ENCODE measurements around the gene BMP2. TPM values are rescaled to one million over a fixed set of nuclear protein-coding genes. Genes with fewer than 3 reads are reported as not detected.

The BMP2 gene
- total RNA-seq, 1 experiment from 2014 or later, result 6.6 TPM

GRCh38 chr20:6792789-6793188 lies 25.3 kb downstream of the BMP2 start:
- Histone ChIP-seq H3K4me1 (ENCODE audit: insufficient read depth, low read length) (no peaks in the 10 kb centered on the region), H2BK15ac (ENCODE audit: low read depth, low read length) (no peak overlapping the region), H3K27ac (ENCODE audit: insufficient read length, low read depth, low read length) (no peak overlapping the region), H4K8ac (replicated peaks; ENCODE audit: insufficient read length, low read depth, low read length) (no peak overlapping the region), H3K27me3 (ENCODE audit: insufficient read depth, low read length) (no peaks in the 10 kb centered on the region), H4K20me1 (ENCODE audit: control insufficient read depth, insufficient read depth, insufficient read length) (no peaks in the 10 kb centered on the region), H3K56ac (ENCODE audit: insufficient read length, low read depth, low read length) (no peak overlapping the region), H2BK5ac (ENCODE audit: insufficient read length, low read length) (no peak overlapping the region), H3K18ac (ENCODE audit: insufficient read length, low read depth, low read length) (no peak overlapping the region), H2BK120ac (ENCODE audit: low read depth, low read length, poor library complexity, severe bottlenecking) (no peak overlapping the region), H3K79me1 (ENCODE audit: insufficient read depth, low read depth, low read length, poor library complexity, severe bottlenecking) (no peaks in the 10 kb centered on the region), H3K23ac (ENCODE audit: insufficient read length, low read depth, low read length) (no peak overlapping the region), H3T11ph (ENCODE audit: low read length) (no peak overlapping the region), H3K9ac (ENCODE audit: extremely low read depth, insufficient read length, low read length) (no peak overlapping the region), H4K91ac (ENCODE audit: insufficient read length, low read depth, low read length) (no peak overlapping the region), H3K9me3 (ENCODE audit: control insufficient read depth, low read depth, low read length) (no peaks in the 10 kb centered on the region), H2BK20ac (ENCODE audit: low read depth, low read length, poor library complexity, severe bottlenecking) (no peak overlapping the region), H3K79me2 (ENCODE audit: insufficient read depth, low read length) (no peaks in the 10 kb centered on the region), H4K5ac (ENCODE audit: insufficient read length, low read depth, low read length) (no peak overlapping the region), H2AK5ac (ENCODE audit: insufficient read length, low read length) (no peak overlapping the region), H2BK12ac (ENCODE audit: insufficient read length, low read depth, low read length) (no peak overlapping the region), H3K4me2 (ENCODE audit: insufficient read depth, insufficient read length, low read length) (no peak overlapping the region), H3K14ac (ENCODE audit: insufficient read depth, low read length) (no peak overlapping the region), H3K23me2 (ENCODE audit: insufficient read length, low read depth, low read length, poor library complexity, severe bottlenecking) (no peaks in the 10 kb centered on the region), H2AFZ (ENCODE audit: low read length) (no peak overlapping the region), H3K4ac (ENCODE audit: low read depth, low read length) (no peak overlapping the region)
- WGBS (ENCODE audit: extremely low coverage, insufficient read length, low lambda C conversion rate), result no CpG with 5 or more reads among the region's 4 CpGs
- no peak for DNase-seq
- H3K4me1 Mint-ChIP-seq, result peaks cover 4 to 8% of the 10 kb centered on the region in 2 experiments; a peak in 3 of 4 replicates
- TF ChIP-seq CTCF (conservative IDR thresholded peaks at IDR 0.05), result no peak
- H3K27me3 Mint-ChIP-seq (ENCODE audit: low read depth), result no peaks in the 10 kb centered on the region
- H3K4me3 Mint-ChIP-seq, result no peak overlapping the region
- no peaks in the 10 kb centered on the region for H3K9me3 Mint-ChIP-seq
- no peak overlapping the region for H3K27ac Mint-ChIP-seq
- no peaks in the 10 kb centered on the region for H3K36me3 Mint-ChIP-seq (ENCODE audit: insufficient read depth in 1 of 3, low read depth in 3 of 3)
